Liver (tissue), 9 donors: Measurements from ENCODE around the gene NEDD4. TPM values are rescaled to one million over a fixed set of nuclear protein-coding genes. Genes with fewer than 3 reads are reported as not detected.

Source experiments
- DNase-seq: peaks from one replicate; pipeline ENCODE4 v3.0.0-alpha.2; 2017; ENCODE audit warnings: low spot score
- H3K27ac ChIP-seq, 2 donors: one replicate each; pipeline ENCODE4 v1.7.0; 2013; ENCODE audit warnings: inconsistent platforms in 2 of 2, low read length in 2 of 2, control low read depth in 1 of 2, low read depth in 1 of 2, mild to moderate bottlenecking in 1 of 2
- H3K27me3 ChIP-seq, 4 donors: one replicate each; pipeline versions ENCODE4 v1.6.1 to v1.7.0; 2013; ENCODE audit warnings: low read length in 3 of 4, inconsistent platforms in 1 of 4, mild to moderate bottlenecking in 1 of 4, moderate library complexity in 1 of 4; ENCODE audit not compliant: control insufficient read depth in 4 of 4, insufficient read depth in 4 of 4
- H3K36me3 ChIP-seq, 4 donors: one replicate each; pipeline versions ENCODE4 v1.6.1 to v1.7.0; 2013; ENCODE audit warnings: low read length in 3 of 4, mild to moderate bottlenecking in 3 of 4, low read depth in 1 of 4, moderate library complexity in 1 of 4; ENCODE audit not compliant: control insufficient read depth in 4 of 4, insufficient read depth in 3 of 4
- H3K4me1 ChIP-seq, 4 donors: one replicate each; pipeline versions ENCODE4 v1.6.1 to v1.7.0; 2013; ENCODE audit warnings: low read length in 3 of 4, mild to moderate bottlenecking in 3 of 4, moderate library complexity in 1 of 4; ENCODE audit not compliant: control insufficient read depth in 4 of 4, insufficient read depth in 4 of 4
- H3K4me3 ChIP-seq, 3 donors: one replicate each; pipeline versions ENCODE4 v1.6.1 to v1.7.0; 2013; ENCODE audit warnings: low read length in 3 of 3, control low read depth in 1 of 3, low read depth in 1 of 3, mild to moderate bottlenecking in 1 of 3
- H3K9ac ChIP-seq, 2 donors: one replicate each; pipeline ENCODE4 v1.7.0; 2013; ENCODE audit warnings: low read length in 2 of 2, mild to moderate bottlenecking in 2 of 2, moderate library complexity in 2 of 2, control low read depth in 1 of 2, low read depth in 1 of 2
- H3K9me3 ChIP-seq, 4 donors: one replicate each; pipeline versions ENCODE4 v1.6.1 to v1.7.0; 2013; ENCODE audit warnings: low read length in 3 of 4; ENCODE audit not compliant: control insufficient read depth in 4 of 4
- CTCF ChIP-seq: fragments of 150-350 bp; IDR thresholded peaks from 2 replicates; pipeline ENCODE4 v1.5.1; 2017; ENCODE audit warnings: improper control_type of control experiment, low read depth, low read length; ENCODE audit not compliant: missing input control
- EGR1 ChIP-seq, 2 donors: IDR thresholded peaks; 2 replicates each; pipeline ENCODE4 v1.6.1; 2016 to 2018; ENCODE audit warnings: antibody characterized with exemption in 2 of 2, low read depth in 2 of 2
- FOXA1 ChIP-seq: IDR thresholded peaks from 2 replicates; pipeline ENCODE4 v1.6.1; 2016; ENCODE audit warnings: antibody characterized with exemption
- FOXA2 ChIP-seq: IDR thresholded peaks from 2 replicates; pipeline ENCODE4 v1.6.1; 2016; ENCODE audit warnings: antibody characterized with exemption
- GABPA ChIP-seq, 2 donors: IDR thresholded peaks in 1 of 2; conservative IDR thresholded peaks in 1 of 2; 2 replicates each; pipeline ENCODE4 v1.6.1; 2016; ENCODE audit warnings: antibody characterized with exemption in 2 of 2, mild to moderate bottlenecking in 1 of 2, moderate library complexity in 1 of 2
- HNF4A ChIP-seq, 2 donors: conservative IDR thresholded peaks; 2 replicates each; pipeline ENCODE4 v1.6.1; 2016; ENCODE audit warnings: antibody characterized with exemption in 2 of 2, mild to moderate bottlenecking in 2 of 2
- HNF4G ChIP-seq: IDR thresholded peaks from 2 replicates; pipeline ENCODE4 v1.6.1; 2016; ENCODE audit warnings: antibody characterized with exemption
- JUND ChIP-seq, 2 donors: IDR thresholded peaks; 2 replicates each; pipeline ENCODE4 v1.6.1; 2016; ENCODE audit warnings: antibody characterized with exemption in 2 of 2
- NR2F2 ChIP-seq: IDR thresholded peaks from 2 replicates; pipeline ENCODE4 v1.6.1; 2016; ENCODE audit warnings: antibody characterized with exemption
- RAD21 ChIP-seq, 2 donors: IDR thresholded peaks; 2 replicates each; pipeline ENCODE4 v1.6.1; 2016; ENCODE audit warnings: antibody characterized with exemption in 2 of 2, mild to moderate bottlenecking in 2 of 2
- RXRA ChIP-seq, 2 donors: IDR thresholded peaks; 2 replicates each; pipeline ENCODE4 v1.6.1; 2017 to 2018; ENCODE audit warnings: antibody characterized with exemption in 2 of 2, mild to moderate bottlenecking in 1 of 2
- SP1 ChIP-seq: IDR thresholded peaks from 2 replicates; pipeline ENCODE4 v1.6.1; 2018; ENCODE audit warnings: antibody characterized with exemption, mild to moderate bottlenecking
- TAF1 ChIP-seq: conservative IDR thresholded peaks from 2 replicates; pipeline ENCODE4 v1.6.1; 2016; ENCODE audit warnings: antibody characterized with exemption, mild to moderate bottlenecking
- YY1 ChIP-seq: IDR thresholded peaks from 2 replicates; pipeline ENCODE4 v1.6.1; 2016; ENCODE audit warnings: antibody characterized with exemption, mild to moderate bottlenecking
- ZBTB33 ChIP-seq: IDR thresholded peaks from 2 replicates; pipeline ENCODE4 v1.6.1; 2016; ENCODE audit warnings: antibody characterized with exemption
- WGBS: extraction: QIAGEN DNeasy Blood & Tissue Kit; methylation state at CpG from one replicate; pipeline ENCODE4 v1.1.7; 2013; 5-methylcytosine and 5-hydroxymethylcytosine counted together
- polyA plus RNA-seq, 2 donors: library from polyadenylated mRNA; stranded (reverse) in 1 of 2; unstranded in 1 of 2; fragments of 200-250 nt in 1 of 2; fragments of >200 nt in 1 of 2; fragmentation: Nextera tagmentation in 1 of 2; extraction: Ambion mirVana in 1 of 2; gene quantifications; one replicate each; pipeline versions ENCODE4 v1.2.1 to v1.2.3, GENCODE V29; 2013 to 2015
- total RNA-seq, 2 donors: library from RNA; depleted of rRNA; stranded (reverse); fragments of >200 nt; gene quantifications; one replicate each; pipeline ENCODE4 v1.2.3, GENCODE V29; 2014
- TF ChIP-seq, protein P1 (sequence below): IDR thresholded peaks from 2 replicates; pipeline ENCODE4 v1.6.1; 2016; ENCODE audit warnings: antibody characterized with exemption
- TF ChIP-seq, protein P2 (sequence below): IDR thresholded peaks from 2 replicates; pipeline ENCODE4 v1.6.1; 2016; ENCODE audit warnings: antibody characterized with exemption
- TF ChIP-seq, protein P3 (sequence below): IDR thresholded peaks from 2 replicates; pipeline ENCODE4 v1.6.1; 2016; ENCODE audit warnings: antibody characterized with exemption, mild to moderate bottlenecking
- donor health status: healthy.
- donor health status: healthy.
- donor health status: healthy.
- donor health status: healthy.
- donor health status: healthy.

Gene NEDD4
- total and polyA plus RNA-seq, 4 donors = 9.1 to 17.5 (median 12.4) TPM

- TF ChIP-seq GABPA (IDR thresholded peaks at IDR 0.05 in 1 of 2, conservative IDR thresholded peaks at IDR 0.05 in 1 of 2) (no peak), TAF1 (no peak), HNF4A (conservative IDR thresholded peaks at IDR 0.05) (peak in 1 of 2 donors; percentile 47), RXRA (IDR thresholded peaks at IDR 0.05) (peak; percentile 30 to 66), EGR1 (IDR thresholded peaks at IDR 0.05; ENCODE audit: low read depth in 2 of 2) (no peak), NR2F2 (no peak), CTCF (no peak), ZBTB33 (no peak), HNF4G (no peak), FOXA2 (no peak), RAD21 (IDR thresholded peaks at IDR 0.05) (no peak), YY1 (no peak), SP1 (no peak), FOXA1 (no peak), JUND (IDR thresholded peaks at IDR 0.05) (no peak)
- TF ChIP-seq, protein P1, sequence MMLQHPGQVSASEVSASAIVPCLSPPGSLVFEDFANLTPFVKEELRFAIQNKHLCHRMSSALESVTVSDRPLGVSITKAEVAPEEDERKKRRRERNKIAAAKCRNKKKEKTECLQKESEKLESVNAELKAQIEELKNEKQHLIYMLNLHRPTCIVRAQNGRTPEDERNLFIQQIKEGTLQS = no peak
- TF ChIP-seq, protein P2, sequence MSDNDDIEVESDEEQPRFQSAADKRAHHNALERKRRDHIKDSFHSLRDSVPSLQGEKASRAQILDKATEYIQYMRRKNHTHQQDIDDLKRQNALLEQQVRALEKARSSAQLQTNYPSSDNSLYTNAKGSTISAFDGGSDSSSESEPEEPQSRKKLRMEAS = no peak
- Histone ChIP-seq H3K9ac (no peak overlapping the region), H3K36me3 (no peaks in the 10 kb centered on the region), H3K9me3 (no peaks in the 10 kb centered on the region), H3K27me3 (no peaks in the 10 kb centered on the region), H3K4me3 (no peak overlapping the region), H3K27ac (peak overlapping the region; percentile 0 to 59), H3K4me1 (peaks cover 0 to 16% (median 6%) of the 10 kb centered on the region in 4 donors)
- WGBS = 60% methylated on average over 5 of the region's 5 CpGs
- DNase-seq = no peak
These were observed 43.2 kb upstream of the NEDD4 start for GRCh38 chr15:56036546-56037067.

DNA sequence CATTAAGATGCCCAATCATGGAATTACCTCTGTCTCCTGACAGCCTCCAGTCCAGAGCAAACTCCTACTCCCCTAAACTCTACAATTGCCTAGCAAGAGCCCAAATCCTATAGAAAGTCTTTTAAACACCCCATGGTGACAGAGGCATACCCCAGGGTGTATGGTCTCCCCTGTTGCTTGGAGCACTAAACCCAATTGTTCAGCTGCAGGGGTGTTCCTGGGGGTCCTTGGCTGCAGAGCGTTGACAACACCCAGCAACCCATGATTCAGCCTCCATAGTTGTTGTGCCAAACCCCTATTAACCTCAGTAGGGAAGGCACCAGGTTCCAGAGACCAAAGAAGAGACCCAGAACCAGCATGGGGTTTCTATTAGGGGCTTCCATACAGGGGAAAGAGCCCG is 41.8 kb upstream of the NEDD4 start:
- H3K9ac ChIP-seq = no peak overlapping the region
- no peaks in the 10 kb centered on the region for H3K36me3 ChIP-seq
- 92% methylated on average over 2 of the region's 2 CpGs for WGBS
- DNase-seq = no peak
- H3K27ac ChIP-seq = no peak overlapping the region
- no peaks in the 10 kb centered on the region for H3K27me3 ChIP-seq
- no peaks in the 10 kb centered on the region for H3K9me3 ChIP-seq
- peaks cover 0 to 13% (median 6%) of the 10 kb centered on the region in 4 donors for H3K4me1 ChIP-seq
- no peak overlapping the region for H3K4me3 ChIP-seq
- TF ChIP-seq CTCF = no peak
- TF ChIP-seq, protein P1 = no peak
- TF ChIP-seq EGR1 (IDR thresholded peaks at IDR 0.05; ENCODE audit: low read depth in 2 of 2) = no peak
- no peak for TF ChIP-seq YY1
- TF ChIP-seq HNF4A (conservative IDR thresholded peaks at IDR 0.05) = no peak
- TF ChIP-seq TAF1 = no peak
- no peak for TF ChIP-seq HNF4G
- no peak for TF ChIP-seq ZBTB33
- TF ChIP-seq, protein P3, sequence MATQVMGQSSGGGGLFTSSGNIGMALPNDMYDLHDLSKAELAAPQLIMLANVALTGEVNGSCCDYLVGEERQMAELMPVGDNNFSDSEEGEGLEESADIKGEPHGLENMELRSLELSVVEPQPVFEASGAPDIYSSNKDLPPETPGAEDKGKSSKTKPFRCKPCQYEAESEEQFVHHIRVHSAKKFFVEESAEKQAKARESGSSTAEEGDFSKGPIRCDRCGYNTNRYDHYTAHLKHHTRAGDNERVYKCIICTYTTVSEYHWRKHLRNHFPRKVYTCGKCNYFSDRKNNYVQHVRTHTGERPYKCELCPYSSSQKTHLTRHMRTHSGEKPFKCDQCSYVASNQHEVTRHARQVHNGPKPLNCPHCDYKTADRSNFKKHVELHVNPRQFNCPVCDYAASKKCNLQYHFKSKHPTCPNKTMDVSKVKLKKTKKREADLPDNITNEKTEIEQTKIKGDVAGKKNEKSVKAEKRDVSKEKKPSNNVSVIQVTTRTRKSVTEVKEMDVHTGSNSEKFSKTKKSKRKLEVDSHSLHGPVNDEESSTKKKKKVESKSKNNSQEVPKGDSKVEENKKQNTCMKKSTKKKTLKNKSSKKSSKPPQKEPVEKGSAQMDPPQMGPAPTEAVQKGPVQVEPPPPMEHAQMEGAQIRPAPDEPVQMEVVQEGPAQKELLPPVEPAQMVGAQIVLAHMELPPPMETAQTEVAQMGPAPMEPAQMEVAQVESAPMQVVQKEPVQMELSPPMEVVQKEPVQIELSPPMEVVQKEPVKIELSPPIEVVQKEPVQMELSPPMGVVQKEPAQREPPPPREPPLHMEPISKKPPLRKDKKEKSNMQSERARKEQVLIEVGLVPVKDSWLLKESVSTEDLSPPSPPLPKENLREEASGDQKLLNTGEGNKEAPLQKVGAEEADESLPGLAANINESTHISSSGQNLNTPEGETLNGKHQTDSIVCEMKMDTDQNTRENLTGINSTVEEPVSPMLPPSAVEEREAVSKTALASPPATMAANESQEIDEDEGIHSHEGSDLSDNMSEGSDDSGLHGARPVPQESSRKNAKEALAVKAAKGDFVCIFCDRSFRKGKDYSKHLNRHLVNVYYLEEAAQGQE = no peak
- TF ChIP-seq FOXA1 = no peak
- no peak for TF ChIP-seq SP1
- no peak for TF ChIP-seq GABPA (IDR thresholded peaks at IDR 0.05 in 1 of 2, conservative IDR thresholded peaks at IDR 0.05 in 1 of 2)
- no peak for TF ChIP-seq JUND (IDR thresholded peaks at IDR 0.05)
- no peak for TF ChIP-seq RXRA (IDR thresholded peaks at IDR 0.05)
